GM21619 (cell line): ENCODE data around the gene ROR2.

Source experiments
- ATAC-seq: cut with Tn5 transposase; IDR thresholded peaks from one replicate; pipeline ENCODE4 v1.9.1; 2021; ENCODE audit not compliant: unreplicated experiment

The ROR2 gene

DNA sequence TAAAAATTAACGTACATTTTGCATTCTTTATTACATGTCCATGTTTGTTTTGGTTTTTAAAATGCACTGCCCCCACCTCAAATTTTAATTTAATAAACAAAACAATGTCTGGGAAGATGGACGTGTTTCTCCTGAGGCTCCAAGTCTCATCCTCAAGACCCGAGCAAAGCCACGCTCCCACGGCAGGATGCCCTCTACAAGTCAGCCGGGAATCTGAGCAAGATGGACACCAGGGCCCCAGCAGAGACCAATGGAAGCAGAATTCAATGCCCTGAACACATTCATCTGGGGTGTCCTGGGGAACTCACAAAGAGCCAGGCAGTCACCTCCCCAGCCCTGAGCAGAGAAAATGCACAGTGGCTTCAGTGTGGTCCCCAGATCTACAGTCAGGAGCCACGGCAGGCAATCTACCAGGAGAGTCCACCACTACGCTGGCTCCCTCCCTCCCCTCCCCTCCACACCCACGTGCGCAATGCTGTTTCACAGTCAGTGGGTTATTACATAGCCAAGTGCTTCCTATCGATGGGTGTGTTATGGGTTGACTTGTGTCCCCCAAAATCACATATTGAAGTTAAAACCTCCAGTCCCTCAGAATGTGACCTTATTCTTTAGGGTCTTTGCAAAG is 129.8 kb downstream of the ROR2 start:
- ATAC-seq = no peak

DNA sequence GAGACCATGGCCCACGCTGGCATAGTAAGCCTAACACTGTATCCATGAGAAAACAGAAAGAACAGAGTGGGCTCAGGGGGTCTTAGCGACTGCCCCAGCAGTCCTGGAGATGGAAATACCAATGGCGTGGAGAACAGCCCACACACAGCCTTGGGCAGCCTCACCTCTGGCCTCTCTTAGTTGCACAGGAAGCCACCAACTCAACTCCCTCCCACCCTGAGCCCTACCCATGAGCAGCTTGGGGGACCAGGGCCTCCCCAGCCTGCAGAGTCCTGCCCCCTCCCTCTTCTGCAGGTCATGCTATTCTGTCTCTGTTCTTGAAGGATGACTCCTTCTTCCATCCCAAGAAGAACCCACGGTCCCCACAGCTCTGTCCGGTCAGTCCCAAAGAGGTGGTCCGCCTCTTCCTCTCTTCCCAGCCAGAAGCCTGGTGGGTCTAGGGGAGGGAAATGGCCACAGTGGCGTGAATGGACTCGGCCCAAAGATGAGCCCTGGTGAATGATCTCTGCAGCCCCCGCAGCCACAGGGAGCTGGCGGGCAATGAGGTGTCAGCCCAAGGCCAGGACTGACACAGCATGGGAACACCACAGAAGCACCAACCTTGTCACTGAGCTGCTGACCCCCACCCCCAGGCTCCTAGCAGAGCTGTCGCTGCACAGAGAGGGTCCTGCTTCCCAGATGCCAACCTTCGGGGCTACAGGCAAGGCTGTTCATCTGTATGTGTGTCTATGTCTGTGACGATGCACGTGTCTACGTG is 131.2 kb downstream of the ROR2 start:
- no peak for ATAC-seq

DNA sequence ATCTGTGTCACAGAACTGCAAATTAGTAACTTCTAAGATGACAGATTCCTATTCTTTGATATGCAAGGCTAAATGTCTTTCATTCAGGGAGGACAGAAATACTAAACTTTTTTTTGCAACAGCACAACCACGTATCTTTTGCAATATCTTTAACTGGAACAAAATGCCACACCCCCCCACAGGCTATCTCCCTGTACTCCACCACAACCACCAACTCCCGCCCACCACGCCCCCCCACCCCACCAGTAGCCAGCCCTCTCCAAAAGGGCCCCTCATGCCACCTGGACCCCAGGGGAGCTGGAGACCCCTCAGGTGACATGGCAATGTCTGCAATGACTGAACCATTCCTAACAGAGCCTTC is 131.8 kb downstream of the ROR2 start:
- ATAC-seq = no peak

DNA sequence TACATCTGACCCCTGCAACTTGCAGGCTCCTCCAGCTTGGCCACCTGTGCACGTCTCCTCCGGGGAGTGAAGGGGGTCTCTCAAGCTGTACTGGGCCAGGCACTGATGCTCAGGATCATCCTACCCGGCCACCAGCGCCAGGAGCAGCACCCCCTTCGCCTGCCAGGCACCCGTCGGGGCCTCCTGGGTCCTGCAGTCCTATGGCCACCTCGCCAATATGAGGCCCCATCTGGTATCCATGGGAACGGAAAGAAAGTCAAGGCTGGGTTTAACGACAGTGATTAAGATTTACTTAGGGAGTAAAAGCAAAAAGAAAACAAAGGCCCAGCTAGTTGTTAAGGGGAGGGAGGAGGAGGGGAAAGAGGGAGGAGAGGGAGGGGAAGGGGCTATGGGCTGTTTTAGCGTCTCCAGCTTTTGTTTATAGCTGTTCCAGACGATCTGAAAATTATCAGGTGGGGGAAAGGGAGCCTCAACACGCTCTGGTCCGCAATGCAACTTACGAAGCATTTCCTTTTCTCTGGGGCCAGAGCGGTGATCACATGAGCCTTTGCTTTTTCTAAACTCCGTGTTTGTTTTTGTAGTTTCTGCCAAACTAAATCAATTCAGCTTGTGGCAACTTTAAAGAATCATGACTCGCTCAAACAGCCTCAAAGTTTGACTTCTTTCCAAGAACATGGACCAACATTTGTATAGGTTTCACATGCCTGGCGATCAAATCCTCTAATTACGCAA is 132.4 kb downstream of the ROR2 start:
- ATAC-seq = no peak

DNA sequence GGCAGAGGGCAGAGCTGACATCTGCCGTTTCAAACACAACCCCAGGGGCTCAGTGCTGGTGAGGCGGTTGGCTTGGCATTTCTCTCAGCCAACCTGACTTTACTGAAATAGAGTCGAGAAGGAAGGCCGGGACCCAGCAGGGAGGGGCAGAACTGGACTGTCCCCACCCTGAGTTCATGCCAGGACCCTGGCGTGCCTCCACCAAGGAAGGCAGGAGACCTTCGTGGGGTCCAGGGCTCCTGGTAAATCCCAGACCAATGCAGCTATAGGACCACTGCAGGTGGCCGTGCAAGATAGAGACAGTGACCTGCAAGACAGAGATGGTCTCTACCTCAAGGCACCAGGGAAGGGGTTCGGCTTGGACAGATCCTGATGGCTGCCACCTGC is 132.9 kb downstream of the ROR2 start:
- no peak for ATAC-seq

DNA sequence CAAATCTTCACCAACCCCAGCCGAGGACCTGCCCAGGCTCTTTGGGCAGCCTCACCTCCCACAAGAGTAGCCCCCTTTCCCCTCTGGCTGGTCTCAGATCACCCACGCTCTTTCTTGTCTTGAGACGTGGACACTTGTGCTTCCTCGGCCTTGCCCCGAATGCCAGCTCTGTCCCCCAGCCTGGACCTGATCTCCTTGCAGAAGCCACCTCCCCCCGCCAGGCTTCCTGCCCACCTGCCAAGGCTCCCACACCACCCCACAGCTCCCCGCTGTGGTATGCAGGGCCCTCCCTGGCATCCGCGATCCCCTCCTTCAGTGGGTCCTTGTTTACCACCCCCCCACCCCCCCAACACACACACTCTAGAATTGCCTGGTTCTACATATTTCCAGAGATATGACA is 133.7 kb downstream of the ROR2 start:
- ATAC-seq = no peak

DNA sequence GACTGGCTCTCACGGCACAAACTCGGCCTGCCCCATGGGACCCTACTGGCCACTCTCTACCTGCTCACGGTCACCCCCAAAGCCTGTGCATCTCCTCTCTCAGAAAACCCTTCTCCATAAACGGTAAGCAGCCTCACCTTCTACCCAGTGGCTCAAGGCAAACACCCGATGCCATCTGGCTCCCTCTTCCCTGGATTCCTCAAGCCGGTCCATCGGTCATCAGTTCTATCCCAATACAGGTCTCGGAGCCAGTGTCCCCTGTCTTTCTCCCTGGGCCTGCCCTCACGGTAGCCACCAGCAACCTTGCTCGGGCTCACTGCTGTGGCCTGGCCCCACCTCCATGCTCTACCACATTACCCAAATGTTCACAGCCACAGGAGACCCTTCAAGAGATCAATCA is 134.1 kb downstream of the ROR2 start:
- ATAC-seq = no peak

DNA sequence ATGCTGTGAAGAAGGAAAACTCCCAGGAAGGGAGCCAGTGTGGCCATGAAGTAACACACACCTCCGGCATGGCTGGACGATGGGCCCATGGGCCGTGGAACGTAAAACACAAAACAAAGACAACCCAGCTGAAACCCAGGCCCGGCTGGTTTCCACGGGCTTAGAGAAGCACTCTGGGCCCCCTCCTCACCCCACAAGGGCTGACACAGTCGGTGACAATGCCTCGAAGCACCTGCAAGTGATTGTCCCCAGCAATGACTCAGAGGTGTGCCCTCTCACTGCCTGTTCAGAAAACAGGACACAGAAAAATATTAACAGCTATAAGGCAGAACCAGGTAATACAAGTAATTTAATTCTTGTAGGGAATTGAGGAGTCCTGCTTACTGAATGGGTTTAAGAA is 135.3 kb downstream of the ROR2 start:
- no peak for ATAC-seq

DNA sequence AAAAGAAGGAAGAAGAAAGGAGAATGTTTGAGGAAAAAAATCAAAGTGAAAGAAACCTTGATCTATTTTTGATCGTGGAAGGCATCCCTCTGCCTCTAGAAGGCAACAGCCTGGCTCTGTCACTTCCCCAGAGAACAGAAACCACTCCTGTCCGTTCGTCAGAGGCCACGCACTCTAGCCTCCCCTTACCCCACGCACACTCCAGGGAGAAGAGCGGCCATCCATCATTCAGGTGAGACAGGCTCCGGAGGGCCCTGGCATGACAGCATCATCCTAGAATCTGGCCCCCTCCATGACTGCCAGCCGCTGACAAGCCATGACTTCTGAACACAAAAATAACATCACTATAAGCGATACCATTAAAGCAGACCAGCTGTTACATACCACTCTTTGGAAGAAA is 135.8 kb downstream of the ROR2 start:
- ATAC-seq = no peak

DNA sequence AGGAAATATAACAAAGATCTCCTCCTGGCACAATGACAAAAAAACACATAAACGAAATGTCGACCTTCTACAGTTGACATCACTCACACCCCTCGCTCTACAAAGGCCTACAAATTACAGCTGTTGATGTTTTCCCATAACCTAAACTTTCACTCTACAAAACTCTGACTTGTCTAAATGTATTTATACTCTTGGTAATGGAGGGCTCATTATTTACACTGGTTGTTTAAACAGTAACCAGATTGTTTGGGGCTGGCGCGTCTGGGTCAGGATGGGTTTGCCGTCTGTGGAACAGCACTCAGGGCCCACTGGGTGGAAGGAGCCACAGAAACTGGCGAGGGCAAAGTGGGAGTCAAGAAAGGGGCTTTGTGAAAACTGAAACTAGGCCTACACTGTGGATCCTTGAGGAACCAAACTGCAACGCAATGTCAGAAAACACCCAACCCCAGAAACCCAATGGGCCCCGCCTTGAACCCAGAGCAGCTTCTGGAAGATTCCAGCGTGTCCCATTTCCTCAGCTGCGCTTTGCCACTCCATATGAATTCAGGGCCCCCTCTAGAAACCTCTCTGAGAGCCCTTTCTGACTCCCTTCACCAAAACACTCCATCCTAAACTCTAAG is 136.7 kb downstream of the ROR2 start:
- ATAC-seq = no peak

DNA sequence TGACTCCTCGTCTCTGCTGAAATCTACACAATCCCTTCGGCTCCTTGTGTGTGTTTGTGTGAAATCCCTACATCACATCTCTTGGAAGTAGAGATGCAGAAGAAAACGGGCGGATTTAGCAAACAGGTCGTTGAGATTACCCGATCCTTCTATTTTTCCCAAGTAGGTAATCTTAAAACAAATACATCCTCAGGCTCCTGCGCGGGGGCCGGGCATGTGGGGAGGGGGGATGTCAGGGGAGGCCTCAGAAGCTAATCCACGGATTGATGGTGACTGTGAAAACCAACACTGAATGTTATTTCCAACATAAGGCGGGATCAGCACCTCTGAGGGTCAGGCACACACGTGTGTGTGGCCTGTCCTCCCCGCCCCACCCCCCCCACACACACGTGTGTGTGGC is 137.8 kb downstream of the ROR2 start:
- ATAC-seq = no peak

DNA sequence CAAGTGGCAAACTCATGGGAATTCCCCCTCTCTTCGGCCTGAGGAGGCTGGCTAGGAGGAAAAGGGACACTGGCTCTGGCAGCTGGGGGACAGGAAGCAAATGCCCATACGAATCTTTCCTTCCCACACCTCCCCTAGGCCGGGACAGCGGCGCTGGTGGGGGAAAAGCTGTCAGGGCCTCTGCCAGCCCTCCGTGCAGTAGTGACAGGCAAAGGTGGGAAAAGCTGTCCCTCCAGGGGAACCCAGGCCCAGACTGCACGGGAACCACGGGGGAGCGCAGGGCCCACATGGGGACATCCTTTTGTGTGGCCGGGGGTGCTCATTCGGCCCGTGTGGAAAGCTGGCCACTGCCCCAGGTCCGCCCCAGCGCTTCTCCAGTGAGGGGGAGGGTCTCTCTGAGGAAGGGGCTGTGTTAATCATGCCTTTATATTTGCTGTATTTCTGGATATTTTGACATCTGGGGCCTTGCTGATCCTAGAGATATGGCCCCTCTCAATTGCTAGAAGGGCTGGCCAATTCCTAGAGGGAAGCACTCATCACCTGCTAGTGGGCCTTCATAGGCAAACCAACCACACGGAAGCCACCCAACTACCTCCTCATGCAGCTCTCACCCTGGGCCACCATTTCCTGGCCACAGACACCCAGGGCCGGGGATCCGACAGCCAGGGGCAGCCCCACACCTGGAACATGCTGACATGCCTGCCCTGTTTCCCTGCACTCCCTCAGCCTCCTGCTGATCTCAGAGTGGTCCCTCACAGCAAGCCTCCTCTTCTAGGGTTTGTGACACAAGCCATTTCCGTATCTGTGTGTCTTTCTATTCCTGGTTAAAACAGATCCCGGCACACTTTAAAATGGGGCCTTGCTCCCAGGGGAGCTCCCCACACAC is 138.8 kb downstream of the ROR2 start:
- ATAC-seq = no peak

DNA sequence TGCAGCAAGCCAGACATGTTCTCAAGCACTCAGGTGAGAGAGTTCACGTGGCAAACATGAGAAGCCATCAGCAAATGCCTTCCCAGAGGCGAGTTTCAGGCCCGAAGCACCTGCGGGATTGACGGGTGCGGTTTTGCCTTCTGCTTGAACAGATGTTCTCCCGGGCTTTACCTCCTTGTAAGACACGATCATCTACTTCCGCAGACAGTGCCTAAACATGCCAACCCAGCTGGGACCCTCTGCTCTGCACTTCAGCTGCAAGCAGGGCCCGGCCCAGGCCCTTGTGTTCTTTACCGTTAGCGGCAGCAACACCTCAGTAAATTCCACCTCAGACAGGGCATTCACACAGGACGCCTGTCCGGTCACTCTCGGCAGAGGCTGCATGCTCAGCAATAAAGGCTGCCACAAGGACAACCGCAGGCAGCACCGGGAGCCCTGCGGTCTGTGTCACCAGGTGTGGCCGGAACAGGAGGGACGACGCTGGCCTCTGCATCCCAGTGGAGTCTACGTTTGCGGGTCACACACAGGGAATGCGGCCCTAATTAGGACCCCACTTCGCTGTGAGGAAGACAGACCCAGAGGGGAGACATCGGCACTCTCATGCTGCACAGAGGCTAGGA is 139.6 kb downstream of the ROR2 start:
- ATAC-seq = no peak

DNA sequence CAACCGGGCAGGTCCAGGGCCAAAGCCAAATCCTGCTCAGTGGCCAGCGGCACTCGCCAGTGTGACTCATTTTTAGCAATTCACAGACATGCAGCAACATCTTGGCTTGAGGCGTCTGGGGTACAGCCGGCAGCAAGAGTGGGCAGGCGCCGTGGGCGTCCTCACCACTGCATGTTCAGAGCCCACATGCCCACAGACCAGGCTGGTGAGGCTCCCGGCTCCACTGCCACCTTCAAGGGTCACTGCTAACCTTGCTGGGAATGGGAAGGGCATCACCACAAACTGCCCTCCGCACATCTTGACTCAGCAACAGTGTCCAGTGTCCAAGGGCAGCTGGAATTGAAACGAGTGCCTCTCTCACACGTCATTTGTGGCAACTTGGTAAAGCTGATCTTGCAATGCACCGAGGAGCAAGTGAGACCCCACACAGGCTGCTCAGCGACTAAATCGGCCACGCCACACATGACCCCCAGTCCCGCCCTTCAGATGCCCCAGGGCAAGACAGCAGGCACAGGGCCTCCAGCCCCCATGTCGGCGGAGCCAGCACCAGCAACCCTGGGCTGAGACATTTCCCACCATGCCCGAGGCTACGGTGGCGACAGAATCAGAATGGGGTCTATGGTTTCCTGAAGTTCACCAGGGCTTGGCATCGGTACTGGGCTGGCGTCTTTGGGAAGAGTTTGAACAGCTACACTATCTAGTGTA is 140.3 kb downstream of the ROR2 start:
- no peak for ATAC-seq

DNA sequence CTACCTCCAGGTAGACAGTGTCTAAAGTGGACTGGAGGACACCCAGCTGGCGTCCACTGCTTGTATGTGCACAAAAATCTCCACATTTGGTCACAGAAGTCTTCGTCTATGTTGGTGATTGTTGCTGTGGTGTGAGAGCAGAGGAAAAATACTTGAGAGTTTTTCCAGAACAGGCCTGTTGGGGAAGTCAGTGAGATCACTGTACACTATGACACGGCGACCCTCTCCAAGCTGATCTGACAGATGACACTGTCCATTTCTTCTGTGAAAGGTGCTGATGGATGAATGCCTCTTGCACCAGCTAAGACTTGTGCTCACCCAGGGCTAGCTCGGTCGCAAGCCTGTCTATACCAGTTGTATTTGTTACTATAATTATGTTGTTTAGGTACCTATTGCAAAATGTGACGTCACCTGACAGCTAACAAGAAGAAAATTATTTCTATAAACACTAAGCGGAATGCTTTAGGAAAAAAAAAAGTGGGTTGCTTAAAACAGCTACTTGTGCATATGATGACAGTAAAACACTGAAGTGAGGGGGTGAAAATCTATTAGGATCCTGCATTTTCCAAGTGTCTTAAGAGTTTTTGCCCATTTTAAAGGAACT is 142.3 kb downstream of the ROR2 start:
- no peak for ATAC-seq

DNA sequence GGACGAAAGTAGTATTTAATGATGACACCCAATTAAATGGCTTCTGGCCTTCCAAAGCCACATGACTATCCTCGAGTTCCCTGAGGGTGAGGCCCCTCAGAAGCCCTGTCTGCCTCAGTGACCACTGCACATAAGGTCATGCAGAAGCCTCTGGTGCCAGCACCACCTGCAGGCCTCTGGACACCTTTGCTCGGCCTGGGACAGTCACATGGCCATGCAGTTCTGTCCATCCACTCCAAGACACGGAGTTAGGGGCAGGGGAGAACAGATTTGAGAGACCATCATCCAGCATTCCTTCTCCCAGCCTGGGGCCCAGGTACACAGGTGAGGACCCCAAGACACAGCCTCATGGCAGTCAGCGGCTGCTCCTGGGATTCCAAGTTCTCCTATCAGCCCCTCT is 145.0 kb downstream of the ROR2 start:
- ATAC-seq = no peak

DNA sequence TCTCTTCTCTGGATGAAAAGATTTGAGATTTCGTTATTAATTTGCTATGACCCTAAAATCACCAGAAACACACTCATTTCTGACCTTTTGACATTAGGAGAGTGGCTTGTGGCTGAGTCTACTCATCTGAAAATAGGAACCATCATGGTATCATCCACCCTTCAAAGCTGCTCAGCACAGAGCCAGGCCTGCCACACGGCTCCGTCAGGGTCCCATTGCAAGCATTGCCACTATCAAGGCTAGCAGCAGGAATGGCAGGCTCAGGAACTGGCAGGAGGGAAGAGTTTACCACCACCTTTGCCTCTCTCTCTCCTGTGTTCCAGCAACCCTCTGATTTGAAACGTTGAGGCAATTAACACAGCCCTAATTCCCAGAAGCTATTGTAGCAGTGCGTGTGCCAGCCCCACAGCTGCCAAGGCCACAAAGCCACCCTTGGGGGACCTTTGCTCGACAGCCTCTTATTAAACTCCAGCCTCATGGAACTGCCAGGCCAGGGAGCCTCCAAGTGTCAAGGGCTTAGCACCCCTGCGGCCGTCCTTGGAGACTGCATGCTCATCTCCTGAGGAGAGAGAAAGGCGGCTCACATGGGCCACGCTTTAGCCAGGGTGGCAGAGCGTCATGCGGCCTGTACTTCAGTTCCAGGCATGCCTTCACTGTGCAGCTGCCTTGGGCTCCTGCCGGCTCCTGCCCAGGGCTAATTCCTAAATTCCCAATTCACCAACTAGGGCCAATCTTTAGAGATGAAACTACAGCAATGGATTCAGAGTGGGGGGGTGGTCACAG is 145.9 kb downstream of the ROR2 start:
- ATAC-seq = no peak

DNA sequence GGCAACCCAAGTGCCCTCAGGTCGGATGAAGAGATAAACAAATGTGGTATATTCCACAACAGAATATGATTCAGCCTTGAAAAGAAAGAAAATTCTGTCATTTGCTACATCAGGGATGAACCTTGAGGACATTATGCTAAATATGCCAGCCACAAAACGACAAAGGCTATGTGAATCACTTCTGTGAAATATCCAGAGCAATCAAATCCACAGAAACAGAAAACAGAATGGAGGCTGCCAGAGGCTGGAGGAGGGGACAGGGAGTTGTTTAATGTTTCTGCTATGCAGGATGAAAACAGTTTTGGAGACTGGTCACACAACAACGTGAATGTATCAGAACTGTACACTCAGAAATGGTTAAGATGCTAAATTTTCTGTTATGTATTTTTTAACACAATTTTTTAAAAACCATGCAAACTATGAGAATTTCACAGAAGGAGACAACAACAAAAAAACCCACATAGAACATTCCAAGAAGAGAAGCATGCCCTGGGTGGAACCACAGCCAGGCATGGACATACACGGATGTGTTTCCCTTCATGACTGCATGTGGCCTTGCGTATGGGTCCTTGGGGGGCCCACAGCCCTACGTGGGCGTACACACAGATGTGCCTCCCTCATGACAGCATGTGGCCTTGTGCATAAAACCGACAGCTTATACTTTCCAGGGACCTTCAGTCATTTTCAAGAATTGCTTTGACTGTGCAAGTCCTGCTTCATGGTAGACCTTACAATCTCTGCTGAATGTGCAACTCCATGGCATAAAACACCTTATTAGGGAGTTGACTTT is 146.7 kb downstream of the ROR2 start:
- ATAC-seq = no peak
